K562 (cell line): ENCODE measurements around the gene KRTAP9-2. TPM values are rescaled to one million over a fixed set of nuclear protein-coding genes. Genes with fewer than 3 reads are reported as not detected.
"Not testable (repeated sequence)": the region's sequence is repeated elsewhere in the genome, so short reads cannot be mapped to it uniquely, and the experiment has no call there.

ENCODE experiments used
- ATAC-seq: fragments of 200-7000 bp; cut with Tn5 transposase; 3 replicates; pipeline ENCODE4 v1.9.1; 2020; ENCODE audit warnings: moderate library complexity
- BruUV-seq: library from RNA; stranded (reverse); fragments of 400-500 nt; replicated peaks from 2 replicates; lab custom pipeline; 2021; lab: Mats Ljungman, UMichigan
- CTCF ChIA-PET: fragments of 300-600 bp; formaldehyde crosslinking; extraction: SDS; loops from one replicate; lab custom pipeline; 2021; ENCODE audit warnings: low intra/inter-chr PET ratio; lab: Yijun Ruan, JAX
- POLR2A ChIA-PET: fragments of 300-600, 350-650 bp; sonication (Branson Sonifier 250); formaldehyde crosslinking; extraction: SDS; loops from one replicate; lab custom pipeline; 2021; ENCODE audit warnings: antibody characterized with exemption, inconsistent platforms; lab: Yijun Ruan, JAX
- DNase-seq, 4 experiments: peaks; one replicate each; pipeline versions ENCODE4 v3.0.0 to v3.0.0-alpha.2; 2011 to 2018; ENCODE audit warnings: low spot score in 3 of 4, mixed read lengths in 3 of 4; ENCODE audit errors: extremely low read depth in 1 of 4
- FAIRE-seq: peaks from 2 replicates; lab custom pipeline; 2011; peaks lifted over from hg19 to GRCh38; lab: Jason Lieb, UNC
- H2AFZ ChIP-seq: 2 replicates; pipeline ENCODE4 v1.6.0; 2011; ENCODE audit warnings: low read depth, low read length, control low read depth, inconsistent platforms
- H3K27ac ChIP-seq: fragments of 200-600 bp; 3 replicates; pipeline ENCODE4 v1.8.0; 2011; ENCODE audit warnings: low read depth, mild to moderate bottlenecking, control low read depth, inconsistent platforms, low read length, moderate library complexity, mixed read lengths; ENCODE audit errors: extremely low read depth
- H3K27me3 ChIP-seq, 2 experiments: fragments of 300-600 bp in 1 of 2; 2 replicates in 1 of 2; 3 replicates in 1 of 2; pipeline versions ENCODE4 v1.6.0 to v1.8.0; 2011; ENCODE audit warnings: inconsistent platforms in 2 of 2, low read length in 2 of 2, mild to moderate bottlenecking in 1 of 2, mixed read lengths in 1 of 2, moderate library complexity in 1 of 2; ENCODE audit not compliant: control insufficient read depth in 2 of 2, insufficient read depth in 2 of 2
- H3K36me3 ChIP-seq: fragments of 300-600 bp; 3 replicates; pipeline ENCODE4 v1.8.0; 2011; ENCODE audit warnings: mild to moderate bottlenecking, low read length, inconsistent platforms; ENCODE audit not compliant: control insufficient read depth, insufficient read depth
- H3K4me1 ChIP-seq, 2 experiments: fragments of 200-600 bp in 1 of 2; replicated peaks in 1 of 2; 2 replicates in 1 of 2; 3 replicates in 1 of 2; pipeline versions ENCODE4 v1.5.1 to v1.8.0; 2011; ENCODE audit warnings: inconsistent platforms in 2 of 2, low read length in 2 of 2, mild to moderate bottlenecking in 1 of 2, mixed read lengths in 1 of 2, moderate library complexity in 1 of 2; ENCODE audit not compliant: control insufficient read depth in 2 of 2, insufficient read depth in 2 of 2
- H3K4me2 ChIP-seq: 2 replicates; pipeline ENCODE4 v1.6.1; 2011; ENCODE audit warnings: low read length, control low read depth, inconsistent platforms, mixed read lengths; ENCODE audit not compliant: insufficient read depth
- H3K4me3 ChIP-seq: fragments of 200-600 bp; sonication (generic), shearing (Covaris generic); 2 replicates; pipeline ENCODE4 v1.5.1; 2016; ENCODE audit warnings: control low read depth, inconsistent platforms
- H3K79me2 ChIP-seq: fragments of 200-600 bp; 3 replicates; pipeline ENCODE4 v1.8.0; 2011; ENCODE audit warnings: low read length, inconsistent platforms; ENCODE audit not compliant: control insufficient read depth, insufficient read depth
- H3K9ac ChIP-seq, 2 experiments: 2 replicates each; pipeline versions ENCODE4 v1.6.0 to v1.6.1; 2011; ENCODE audit warnings: low read depth in 2 of 2, low read length in 2 of 2, control low read depth in 1 of 2, inconsistent platforms in 1 of 2, mild to moderate bottlenecking in 1 of 2, mixed read lengths in 1 of 2; ENCODE audit not compliant: insufficient read depth in 1 of 2
- H3K9me1 ChIP-seq: one replicate; pipeline ENCODE4 v1.6.0; 2011; ENCODE audit warnings: inconsistent platforms, mild to moderate bottlenecking, low read length, moderate library complexity; ENCODE audit not compliant: control insufficient read depth, insufficient read depth
- H3K9me3 ChIP-seq: replicated peaks from 2 replicates; pipeline ENCODE4 v1.5.1; 2011; ENCODE audit warnings: low read depth, low read length, inconsistent platforms; ENCODE audit not compliant: control insufficient read depth, insufficient read depth
- H4K20me1 ChIP-seq: replicated peaks from 2 replicates; pipeline ENCODE4 v1.6.1; 2011; ENCODE audit warnings: low read length, inconsistent platforms, mixed read lengths; ENCODE audit not compliant: control insufficient read depth, insufficient read depth
- CHD1 ChIP-seq: fragments of 200-600 bp; sonication (generic); IDR thresholded peaks from one replicate; pipeline ENCODE4 v1.6.1; 2012; ENCODE audit warnings: mild to moderate bottlenecking, moderate library complexity, low read length, inconsistent platforms
- HDAC3 ChIP-seq: fragments of 450-650 bp; IDR thresholded peaks from 2 replicates; pipeline ENCODE4 v1.6.1; 2018; ENCODE audit warnings: borderline replicate concordance, mild to moderate bottlenecking, moderate library complexity; ENCODE audit not compliant: partially characterized antibody
- HNRNPL ChIP-seq: fragments of 200-400 bp; formaldehyde crosslinking; IDR thresholded peaks from 2 replicates; pipeline ENCODE4 v1.6.1; 2017; ENCODE audit warnings: low read depth, mild to moderate bottlenecking, low read length
- JUND ChIP-seq, 2 experiments: IDR thresholded peaks; 2 replicates in 1 of 2; 3 replicates in 1 of 2; pipeline ENCODE4 v1.6.1; 2011; ENCODE audit warnings: borderline replicate concordance in 2 of 2, low read depth in 2 of 2, low read length in 2 of 2, improper control_type of control experiment in 1 of 2, missing biosample characterization in 1 of 2, missing genetic modification characterization in 1 of 2, missing genetic modification reagents in 1 of 2
- PCBP1 ChIP-seq: fragments of 200-400 bp; formaldehyde crosslinking; IDR thresholded peaks from 2 replicates; pipeline ENCODE4 v1.6.1; 2018; ENCODE audit warnings: mild to moderate bottlenecking, low read depth, low read length; ENCODE audit not compliant: poor library complexity, severe bottlenecking
- PHB2 ChIP-seq: fragments of 450-650 bp; IDR thresholded peaks from 2 replicates; pipeline ENCODE4 v1.6.1; 2017; ENCODE audit warnings: low read depth
- PURB ChIP-seq: sonication (generic); formaldehyde crosslinking; IDR thresholded peaks from 2 replicates; pipeline ENCODE4 v1.9.0; 2021; ENCODE audit warnings: low read depth, mild to moderate bottlenecking, missing genetic modification reagents
- ZNF212 ChIP-seq: fragments of 450-650 bp; formaldehyde crosslinking; IDR thresholded peaks from 2 replicates; pipeline ENCODE4 v1.4.0; 2020; ENCODE audit warnings: mild to moderate bottlenecking
- WGBS: fragments of 100-300 bp; shearing (Covaris generic); methylation state at CpG from one replicate; pipeline ENCODE4 v1.1.6; 2016; ENCODE audit warnings: low coverage, mixed read lengths; ENCODE audit not compliant: insufficient coverage; ENCODE audit errors: missing lambda C conversion rate; 5-methylcytosine and 5-hydroxymethylcytosine counted together
- in situ Hi-C: fragments of 300-500 bp; cut with MboI; formaldehyde crosslinking; loops from 4 replicates; pipeline ENCODE4 v1.15.0; 2018; ENCODE audit warnings: inconsistent platforms, mixed read lengths
- intact Hi-C: fragments of 100-400 bp; cut with micrococcal nuclease; formaldehyde crosslinking; loops from 2 replicates; pipeline ENCODE4 v1.14.2; 2022
- polyA plus RNA-seq, 8 experiments: library from polyadenylated mRNA; depleted of rRNA in 4 of 8; stranded (reverse) in 5 of 8; unstranded in 3 of 8; fragments of >200 nt; fragmentation: Nextera tagmentation in 2 of 8; fragmentation: Illumina TruSeq in 1 of 8; extraction: Ambion mirVana in 2 of 8; extraction: Trizol in 1 of 8; gene quantifications; 2 replicates each; pipeline versions ENCODE4 v1.2.1 to v1.2.3, GENCODE V29; 2011 to 2014; ENCODE audit warnings: inconsistent platforms in 1 of 8, missing spikeins in 1 of 8
- total RNA-seq, 7 experiments: library from RNA; depleted of rRNA in 6 of 7; stranded (reverse); fragments of >200 nt in 6 of 7; fragmentation: Illumina TruSeq in 2 of 7; extraction: Trizol in 2 of 7; gene quantifications; 2 replicates each; pipeline versions ENCODE4 v1.2.1 to v1.2.3, GENCODE V29; 2011 to 2021; ENCODE audit warnings: low replicate concordance in 1 of 7
- TF ChIP-seq, protein P1 (sequence below), 2 experiments: IDR thresholded peaks in 1 of 2; conservative IDR thresholded peaks in 1 of 2; 2 replicates each; pipeline ENCODE4 v1.6.1; 2016; ENCODE audit warnings: low read depth in 2 of 2, mild to moderate bottlenecking in 1 of 2, missing compliant biosample characterization in 1 of 2, missing genetic modification characterization in 1 of 2, moderate library complexity in 1 of 2
- TF ChIP-seq, protein P2 (sequence below): fragments of 250-450 bp; sonication (Bioruptor Pico); IDR thresholded peaks from 2 replicates; pipeline ENCODE4 v1.8.0; 2021; ENCODE audit warnings: moderate library complexity, mild to moderate bottlenecking, inconsistent platforms
- TF ChIP-seq, protein P3 (sequence below): fragments of 250-450 bp; sonication (Bioruptor Pico); IDR thresholded peaks from 2 replicates; pipeline ENCODE4 v1.8.0; 2021; ENCODE audit warnings: borderline replicate concordance, mild to moderate bottlenecking, moderate library complexity; ENCODE audit not compliant: poor library complexity, severe bottlenecking

The KRTAP9-2 gene
- total and polyA plus RNA-seq, 9 of the 15 experiments (the other 6 are each of a cell fraction or from before 2014, with no cell fraction given) = not detected

DNA sequence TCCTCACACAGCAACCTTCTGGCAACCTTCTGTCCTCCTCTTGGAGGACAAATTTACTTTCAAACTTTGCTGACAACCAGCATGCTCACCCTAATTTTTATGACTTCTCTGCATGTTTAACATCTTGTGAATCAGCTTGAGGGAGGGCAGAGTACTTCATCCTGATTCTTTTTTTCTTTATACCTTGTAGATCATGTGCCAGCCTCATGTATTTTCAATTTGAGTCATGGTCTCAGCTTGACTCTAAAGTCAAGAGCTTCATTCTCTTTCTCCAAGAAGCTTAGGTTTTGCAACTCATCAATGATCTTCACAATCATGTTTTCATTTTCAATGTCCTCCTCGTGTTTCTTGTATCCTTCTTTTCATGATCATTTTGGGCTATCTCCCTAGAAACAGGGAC is 45.4 kb downstream of the KRTAP9-2 start:
- Histone ChIP-seq H2AFZ (no peak overlapping the region), H3K4me1 (no peaks in the 10 kb centered on the region), H3K4me3 (no peak overlapping the region), H3K36me3 (no peaks in the 10 kb centered on the region), H3K4me2 (no peak overlapping the region), H3K9me3 (no peaks in the 10 kb centered on the region), H4K20me1 (no peaks in the 10 kb centered on the region)
- no peak for ATAC-seq
- BruUV-seq = no TSS peak
- TF ChIP-seq JUND (IDR thresholded peaks at IDR 0.05; ENCODE audit: borderline replicate concordance, low read depth, low read length) (no peak), JUND (tag; IDR thresholded peaks at IDR 0.05; ENCODE audit: borderline replicate concordance, low read depth, low read length) (no peak), HNRNPL (no peak), CHD1 (no peak), ZNF212 (no peak), PURB (no peak), PCBP1 (no peak), PHB2 (no peak), HDAC3 (no peak)
- TF ChIP-seq, protein P1, sequence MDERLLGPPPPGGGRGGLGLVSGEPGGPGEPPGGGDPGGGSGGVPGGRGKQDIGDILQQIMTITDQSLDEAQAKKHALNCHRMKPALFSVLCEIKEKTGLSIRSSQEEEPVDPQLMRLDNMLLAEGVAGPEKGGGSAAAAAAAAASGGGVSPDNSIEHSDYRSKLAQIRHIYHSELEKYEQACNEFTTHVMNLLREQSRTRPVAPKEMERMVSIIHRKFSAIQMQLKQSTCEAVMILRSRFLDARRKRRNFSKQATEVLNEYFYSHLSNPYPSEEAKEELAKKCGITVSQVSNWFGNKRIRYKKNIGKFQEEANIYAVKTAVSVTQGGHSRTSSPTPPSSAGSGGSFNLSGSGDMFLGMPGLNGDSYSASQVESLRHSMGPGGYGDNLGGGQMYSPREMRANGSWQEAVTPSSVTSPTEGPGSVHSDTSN (CRISPR knock-in tag; IDR thresholded peaks at IDR 0.05; ENCODE audit: low read depth) = no peak
- TF ChIP-seq, protein P1 (tag; conservative IDR thresholded peaks at IDR 0.05; ENCODE audit: low read depth) = no peak
- TF ChIP-seq, protein P2, sequence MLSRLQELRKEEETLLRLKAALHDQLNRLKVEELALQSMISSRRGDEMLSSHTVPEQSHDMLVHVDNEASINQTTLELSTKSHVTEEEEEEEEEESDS = no peak
- TF ChIP-seq, protein P3, sequence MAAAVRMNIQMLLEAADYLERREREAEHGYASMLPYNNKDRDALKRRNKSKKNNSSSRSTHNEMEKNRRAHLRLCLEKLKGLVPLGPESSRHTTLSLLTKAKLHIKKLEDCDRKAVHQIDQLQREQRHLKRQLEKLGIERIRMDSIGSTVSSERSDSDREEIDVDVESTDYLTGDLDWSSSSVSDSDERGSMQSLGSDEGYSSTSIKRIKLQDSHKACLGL (CRISPR knock-in tag) = no peak
- TF ChIP-seq, all 486 proteins: peak for 0
- in situ Hi-C loops (no loop called here), intact Hi-C loops (no loop called here)
- DNase-seq = no peak
- ChIA-PET CTCF (no interaction called here), POLR2A (no interaction called here)
- Histone ChIP-seq H3K9ac (no peak overlapping the region), H3K79me2 (no peaks in the 10 kb centered on the region), H3K27me3 (no peaks in the 10 kb centered on the region; a peak in 1 of 5 replicates), H3K27ac (no peak overlapping the region), H3K9me1 (no peaks in the 10 kb centered on the region)
- FAIRE-seq = no peak
- whole genome bisulfite sequencing = no CpG with 5 or more reads among the region's 1 CpG

DNA sequence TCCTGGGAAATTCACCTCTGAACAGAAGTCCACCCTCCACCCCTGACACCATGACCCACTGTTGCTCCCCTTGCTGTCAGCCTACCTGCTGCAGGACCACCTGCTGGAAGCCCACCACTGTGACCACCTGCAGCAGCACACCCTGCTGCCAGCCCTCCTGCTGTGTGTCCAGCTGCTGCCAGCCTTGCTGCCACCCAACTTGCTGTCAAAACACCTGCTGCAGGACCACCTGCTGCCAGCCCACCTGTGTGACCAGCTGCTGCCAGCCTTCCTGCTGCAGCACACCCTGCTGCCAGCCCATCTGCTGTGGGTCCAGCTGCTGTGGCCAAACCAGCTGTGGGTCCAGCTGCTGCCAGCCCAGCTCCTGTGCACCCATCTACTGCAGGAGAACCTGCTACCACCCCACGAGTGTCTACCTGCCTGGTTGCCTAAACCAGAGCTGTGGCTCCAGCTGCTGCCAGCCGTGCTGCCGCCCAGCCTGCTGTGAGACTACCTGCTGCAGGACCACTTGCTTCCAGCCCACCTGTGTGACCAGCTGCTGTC is 49.3 kb downstream of the KRTAP9-2 start, which contains the start of gene KRTAP9-7:
Gene KRTAP9-7, plus strand, starts transcription at position 51 of the 543 bp plus-strand sequence. Its CDS starts 0 bp downstream, at position 51.
- DNase-seq = peak in 1 of 4 experiments; percentile 1
- H3K27me3 ChIP-seq, intact Hi-C loops, H3K9ac ChIP-seq, ATAC-seq, H3K9me1 ChIP-seq, H4K20me1 ChIP-seq, H3K9me3 ChIP-seq, POLR2A ChIA-PET, H3K27ac ChIP-seq, FAIRE-seq, CTCF ChIA-PET, H3K36me3 ChIP-seq, BruUV-seq, H3K4me3 ChIP-seq, in situ Hi-C loops, H3K4me1 ChIP-seq, H3K4me2 ChIP-seq, H3K79me2 ChIP-seq, H2AFZ ChIP-seq: not testable (repeated sequence)
- WGBS = 0% methylated on average over 3 of the region's 3 CpGs
